NCI-H510A treated with DMSO at 0.1 percent for 48 hours (cell line): ENCODE data around the gene GABRB3.

Source experiments
- DNase-seq: peaks from one replicate; lab custom pipeline; 2025; lab: John Stamatoyannopoulos, UW

GABRB3 gene

DNA sequence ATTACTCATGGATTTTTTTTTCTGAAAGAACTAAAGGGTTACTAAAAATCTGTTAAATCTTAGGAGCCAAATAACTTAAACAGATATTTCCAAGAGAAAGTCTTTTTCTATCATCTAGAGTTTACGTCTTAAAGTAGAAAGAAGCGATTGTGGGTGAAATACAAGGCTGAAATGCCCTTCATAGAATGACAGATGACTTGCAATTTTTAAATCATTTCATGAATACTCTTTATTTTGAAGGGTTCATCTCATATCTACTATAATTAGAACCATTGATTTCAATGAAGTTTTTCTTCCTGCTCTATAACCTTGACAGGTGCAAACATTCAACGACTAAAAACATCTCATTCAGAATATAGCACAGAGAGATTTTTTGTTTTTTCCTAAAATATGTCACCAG, 217.0 kb downstream of the GABRB3 start:
- no peak for DNase-seq

DNA sequence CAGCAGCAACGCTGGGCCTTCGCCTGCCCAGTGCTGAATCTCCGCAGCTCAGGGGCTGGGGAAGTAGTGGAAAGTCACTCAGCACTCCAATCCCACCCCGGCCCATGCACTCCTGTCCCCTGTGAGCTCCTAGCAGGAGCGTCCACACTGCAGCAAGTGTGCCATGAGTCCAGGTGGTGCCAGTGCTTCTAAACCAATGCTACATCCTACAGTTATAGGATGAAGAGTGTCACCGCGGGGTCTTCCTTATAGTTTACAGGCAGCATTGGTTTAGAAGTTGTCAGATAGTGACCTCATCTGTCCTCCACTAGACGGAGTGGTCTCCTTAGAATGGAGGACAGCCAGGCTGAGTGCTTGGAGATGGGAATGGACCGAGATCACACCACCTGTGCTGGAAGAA, 221.4 kb downstream of the GABRB3 start:
- no peak for DNase-seq

GRCh38 chr15:26550880-26551279, 222.0 kb downstream of the GABRB3 start:
- DNase-seq = no peak

- DNase-seq = no peak
Observed at GRCh38 chr15:26537663-26538062, 235.2 kb downstream of the GABRB3 start.

DNA sequence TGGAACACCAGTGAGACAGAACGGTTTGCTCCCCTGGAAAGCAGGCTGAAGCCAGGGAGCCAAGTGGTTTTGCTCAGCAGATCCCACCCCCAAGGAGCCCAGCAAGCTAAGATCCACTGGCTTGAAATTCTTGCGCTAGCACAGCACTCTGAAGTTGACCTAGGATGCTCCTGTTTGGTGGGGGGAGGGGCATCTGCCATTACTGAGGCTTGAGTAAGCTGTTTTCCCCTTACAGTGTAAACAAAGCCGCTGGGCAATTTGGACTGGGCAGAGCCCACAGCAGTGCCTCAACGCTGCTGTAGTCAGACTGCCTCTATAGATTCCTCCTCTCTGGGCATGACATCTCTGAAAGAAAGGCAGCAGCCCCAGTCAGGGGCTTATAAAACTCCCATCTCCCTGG, 241.4 kb downstream of the GABRB3 start:
- DNase-seq = no peak

GRCh38 chr15:26525096-26525495, 247.8 kb downstream of the GABRB3 start:
- no peak for DNase-seq

- no peak for DNase-seq
Observed at GRCh38 chr15:26521691-26522198, 251.1 kb downstream of the GABRB3 start.

DNA sequence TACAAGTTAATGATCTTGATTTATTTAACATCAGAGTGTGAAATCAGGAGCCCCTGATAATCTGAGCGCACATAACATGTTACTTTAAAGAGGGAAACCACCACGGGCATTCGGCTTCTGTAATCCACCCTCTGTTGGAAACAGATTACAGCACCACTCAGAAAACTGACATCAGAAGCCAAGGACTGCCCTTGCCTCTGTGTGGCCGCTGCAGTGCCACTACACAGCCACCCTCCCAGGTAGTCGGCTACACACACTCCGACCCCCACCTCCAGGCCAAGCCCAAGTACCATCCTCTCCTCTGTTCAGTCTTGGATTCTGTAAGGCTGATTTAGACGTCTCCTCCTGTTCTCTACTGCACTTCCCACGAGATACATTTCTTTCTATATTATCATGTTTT, 251.7 kb downstream of the GABRB3 start:
- DNase-seq = no peak

GRCh38 chr15:26518885-26519284, 254.0 kb downstream of the GABRB3 start:
- DNase-seq = no peak

GRCh38 chr15:26516102-26516980, 256.5 kb downstream of the GABRB3 start:
- DNase-seq = no peak

DNA sequence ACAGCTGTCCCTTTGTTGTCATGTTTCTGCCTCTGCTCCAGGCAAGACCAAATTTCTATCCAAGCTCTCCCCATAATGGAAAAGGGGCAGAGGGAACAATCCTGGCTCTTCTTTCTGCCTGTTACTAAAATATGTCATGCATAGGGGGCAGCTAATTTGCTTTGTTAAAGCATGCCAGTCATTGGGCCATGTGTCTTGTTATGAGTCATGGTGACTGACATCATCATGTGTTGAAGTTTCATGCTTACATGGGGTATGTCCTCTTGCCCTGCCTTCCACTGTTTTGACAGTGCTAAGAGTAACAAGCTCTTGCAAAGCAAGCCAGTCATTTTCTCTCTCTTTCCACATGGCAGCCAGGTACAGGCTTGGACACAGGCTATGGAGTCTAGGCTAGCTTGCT, 268.9 kb downstream of the GABRB3 start:
- no peak for DNase-seq
